Thoracic aorta (tissue), 2 donors: ENCODE results near the gene RASL10A. TPM values are rescaled to one million over a fixed set of nuclear protein-coding genes. Genes with fewer than 3 reads are reported as not detected.

ENCODE experiments used
- ATAC-seq: fragments of 150-250 bp; one replicate; pipeline ENCODE4 v1.8.0; 2017; ENCODE audit warnings: low read depth; ENCODE audit not compliant: insufficient number of reproducible peaks, low FRiP score
- DNase-seq: peaks from one replicate; pipeline ENCODE4 v3.0.0-alpha.2; 2020; ENCODE audit warnings: low spot score
- H3K27ac ChIP-seq, 2 donors: fragments of 200-600 bp; sonication (generic); 1 replicate in 1 of 2; 2 replicates in 1 of 2; pipeline ENCODE4 v1.5.1; 2016; ENCODE audit warnings: mild to moderate bottlenecking in 2 of 2, moderate library complexity in 2 of 2
- H3K27me3 ChIP-seq: fragments of 200-600 bp; sonication (generic); replicated peaks from 2 replicates; pipeline ENCODE4 v1.6.0; 2016; ENCODE audit warnings: mild to moderate bottlenecking; ENCODE audit not compliant: insufficient read depth
- H3K36me3 ChIP-seq: fragments of 200-600 bp; sonication (generic); one replicate; pipeline ENCODE4 v1.5.1; 2016
- H3K4me1 ChIP-seq, 2 donors: fragments of 200-600 bp; sonication (generic); 1 replicate in 1 of 2; 2 replicates in 1 of 2; pipeline versions ENCODE4 v1.5.1 to v1.6.0; 2016; ENCODE audit warnings: low read depth in 2 of 2, mild to moderate bottlenecking in 1 of 2; ENCODE audit not compliant: control insufficient read depth in 1 of 2
- H3K4me3 ChIP-seq: fragments of 200-600 bp; sonication (generic); 2 replicates; pipeline ENCODE4 v1.5.1; 2016; ENCODE audit warnings: mild to moderate bottlenecking
- H3K9me3 ChIP-seq: fragments of 200-600 bp; sonication (generic); 2 replicates; pipeline ENCODE4 v1.5.1; 2016
- total RNA-seq, 2 donors: library from RNA; depleted of rRNA; stranded (reverse); fragments of >200 nt; gene quantifications; one replicate each; pipeline versions ENCODE4 v1.1.0 to v1.2.3, GENCODE V29; 2016
- TF ChIP-seq, protein P1 (sequence below): fragments of 200-600 bp; sonication (generic); IDR thresholded peaks from one replicate; pipeline ENCODE4 v1.5.1; 2019; ENCODE audit warnings: antibody characterized with exemption

Gene RASL10A
- total RNA-seq, 2 donors from 2014 or later, result 3.4 to 4.1 TPM

- H3K4me3 ChIP-seq, result no peak overlapping the region
- TF ChIP-seq, protein P1, sequence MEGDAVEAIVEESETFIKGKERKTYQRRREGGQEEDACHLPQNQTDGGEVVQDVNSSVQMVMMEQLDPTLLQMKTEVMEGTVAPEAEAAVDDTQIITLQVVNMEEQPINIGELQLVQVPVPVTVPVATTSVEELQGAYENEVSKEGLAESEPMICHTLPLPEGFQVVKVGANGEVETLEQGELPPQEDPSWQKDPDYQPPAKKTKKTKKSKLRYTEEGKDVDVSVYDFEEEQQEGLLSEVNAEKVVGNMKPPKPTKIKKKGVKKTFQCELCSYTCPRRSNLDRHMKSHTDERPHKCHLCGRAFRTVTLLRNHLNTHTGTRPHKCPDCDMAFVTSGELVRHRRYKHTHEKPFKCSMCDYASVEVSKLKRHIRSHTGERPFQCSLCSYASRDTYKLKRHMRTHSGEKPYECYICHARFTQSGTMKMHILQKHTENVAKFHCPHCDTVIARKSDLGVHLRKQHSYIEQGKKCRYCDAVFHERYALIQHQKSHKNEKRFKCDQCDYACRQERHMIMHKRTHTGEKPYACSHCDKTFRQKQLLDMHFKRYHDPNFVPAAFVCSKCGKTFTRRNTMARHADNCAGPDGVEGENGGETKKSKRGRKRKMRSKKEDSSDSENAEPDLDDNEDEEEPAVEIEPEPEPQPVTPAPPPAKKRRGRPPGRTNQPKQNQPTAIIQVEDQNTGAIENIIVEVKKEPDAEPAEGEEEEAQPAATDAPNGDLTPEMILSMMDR, result no peak
- DNase-seq (no peak), ATAC-seq (no peak)
- no peaks in the 10 kb centered on the region for H3K27me3 ChIP-seq
- H3K27ac ChIP-seq, result no peak overlapping the region
- peaks cover 75% of the 10 kb centered on the region for H3K36me3 ChIP-seq
- H3K9me3 ChIP-seq, result no peaks in the 10 kb centered on the region
- no peaks in the 10 kb centered on the region for H3K4me1 ChIP-seq
Observed at GRCh38 chr22:29352778-29353177, 37.3 kb upstream of the RASL10A start.

DNA sequence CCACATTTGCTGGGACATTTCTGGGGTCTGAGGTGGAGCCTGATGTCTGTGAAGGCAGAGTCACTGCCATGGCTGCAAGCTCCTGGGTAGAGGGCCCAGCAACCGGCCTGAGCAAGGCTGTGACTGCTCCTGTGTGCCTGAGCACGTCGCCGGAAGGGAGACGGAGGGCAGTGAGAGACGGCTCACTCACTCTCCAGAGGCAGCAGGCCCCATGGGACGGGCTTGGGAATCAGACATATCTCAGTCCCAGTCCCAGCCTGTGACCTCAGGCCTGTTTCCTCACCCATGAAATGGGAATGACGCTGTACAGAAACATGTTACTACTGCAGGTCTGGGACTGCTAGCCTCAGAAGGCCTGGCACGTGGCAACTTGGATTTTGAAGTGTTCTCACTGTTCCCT is 36.4 kb upstream of the RASL10A start:
- peaks cover 0 to 7% of the 10 kb centered on the region in 2 donors for H3K4me1 ChIP-seq
- no peak overlapping the region for H3K27ac ChIP-seq
- H3K9me3 ChIP-seq, result no peaks in the 10 kb centered on the region
- no peaks in the 10 kb centered on the region for H3K27me3 ChIP-seq
- DNase-seq (no peak), ATAC-seq (no peak)
- peaks cover 77% of the 10 kb centered on the region for H3K36me3 ChIP-seq
- H3K4me3 ChIP-seq, result no peak overlapping the region
- TF ChIP-seq, protein P1, result no peak

DNA sequence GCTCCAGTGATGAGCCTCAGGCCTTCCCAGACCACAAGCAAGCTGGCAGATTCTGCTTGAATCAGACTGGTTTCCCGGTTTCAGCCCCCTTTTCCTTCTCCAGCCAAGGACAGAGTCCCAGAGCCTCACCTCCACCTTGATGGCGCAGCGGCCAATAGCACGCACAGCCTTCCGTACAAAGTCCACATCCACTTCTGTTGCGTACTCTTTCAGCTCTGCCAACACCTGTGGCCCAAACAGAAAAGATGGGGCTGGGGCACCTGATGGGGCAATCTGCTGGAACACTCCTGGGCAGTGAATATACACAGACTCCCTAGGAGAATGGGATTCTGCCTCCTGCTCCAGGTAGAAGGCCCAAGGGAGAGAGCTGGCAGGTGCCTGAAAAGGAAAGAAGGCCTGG is 35.5 kb upstream of the RASL10A start:
- Histone ChIP-seq H3K27me3 (no peaks in the 10 kb centered on the region), H3K36me3 (peaks cover 70% of the 10 kb centered on the region), H3K27ac (no peak overlapping the region), H3K4me3 (no peak overlapping the region), H3K9me3 (no peaks in the 10 kb centered on the region), H3K4me1 (peaks cover 0 to 15% of the 10 kb centered on the region in 2 donors)
- no peak for DNase-seq
- TF ChIP-seq, protein P1, result no peak
- ATAC-seq, result no peak

DNA sequence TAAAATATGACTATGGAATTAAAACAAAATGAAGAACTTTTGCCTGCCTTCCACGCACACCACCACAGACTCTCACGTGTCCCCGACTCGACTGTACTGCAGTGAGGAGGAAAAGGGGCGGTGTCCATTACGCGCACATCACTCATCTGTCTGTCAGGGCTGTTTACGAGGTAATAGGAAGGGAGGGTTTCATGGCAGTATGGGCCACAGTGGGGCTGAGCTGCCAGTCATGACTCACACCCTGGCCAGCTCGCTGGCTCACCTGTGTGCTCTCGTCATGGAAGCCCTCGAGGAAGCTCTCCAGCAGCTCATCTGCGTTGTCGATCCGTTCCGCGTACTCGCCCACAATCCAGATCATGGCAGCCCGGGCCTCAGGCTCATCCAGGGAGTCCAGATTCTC is 33.5 kb upstream of the RASL10A start:
- Histone ChIP-seq H3K4me1 (peaks cover 0 to 33% of the 10 kb centered on the region in 2 donors), H3K9me3 (no peaks in the 10 kb centered on the region), H3K36me3 (peaks cover 53% of the 10 kb centered on the region), H3K27ac (no peak overlapping the region), H3K27me3 (no peaks in the 10 kb centered on the region), H3K4me3 (no peak overlapping the region)
- no peak for DNase-seq
- TF ChIP-seq, protein P1, result no peak
- ATAC-seq, result no peak

DNA sequence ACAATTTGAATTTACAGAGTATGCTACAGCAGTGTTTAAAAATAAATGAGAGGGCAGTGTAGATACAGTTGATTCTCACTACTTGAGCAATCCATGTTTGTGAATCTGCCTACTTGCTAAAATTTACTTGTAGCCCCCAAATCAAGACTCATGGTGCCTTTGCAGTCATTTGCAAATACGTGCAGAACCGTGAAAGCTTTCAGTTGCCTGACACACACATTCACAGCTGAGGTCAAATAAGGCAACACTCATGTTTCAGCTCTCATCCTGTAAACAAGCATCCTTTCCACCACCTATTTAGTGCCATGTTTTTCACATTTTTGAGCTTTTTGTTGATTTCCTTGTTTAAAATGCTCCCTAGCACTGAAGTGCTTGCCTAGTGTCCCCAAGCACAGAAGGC is 32.5 kb upstream of the RASL10A start:
- no peak for DNase-seq
- Histone ChIP-seq H3K9me3 (no peaks in the 10 kb centered on the region), H3K36me3 (peaks cover 44% of the 10 kb centered on the region), H3K4me1 (peaks cover 0 to 41% of the 10 kb centered on the region in 2 donors), H3K27me3 (no peaks in the 10 kb centered on the region), H3K4me3 (no peak overlapping the region), H3K27ac (no peak overlapping the region)
- no peak for ATAC-seq
- TF ChIP-seq, protein P1, result no peak
